Endothelial cell (in vitro differentiated cells): ENCODE results near the gene MANF. TPM values are rescaled to one million over a fixed set of nuclear protein-coding genes. Genes with fewer than 3 reads are reported as not detected.

Source experiments
- DNase-seq: peaks from one replicate; pipeline ENCODE4 v3.0.0; 2021; ENCODE audit warnings: low spot score
- H3K27ac Mint-ChIP-seq: one replicate; pipeline ENCODE4 v1.8.0; 2021; ENCODE audit warnings: mixed read lengths, inconsistent platforms; ENCODE audit not compliant: unreplicated experiment
- H3K27me3 Mint-ChIP-seq: one replicate; pipeline ENCODE4 v1.8.0; 2021; ENCODE audit warnings: mild to moderate bottlenecking, moderate library complexity, mixed read lengths, inconsistent platforms; ENCODE audit not compliant: unreplicated experiment
- H3K36me3 Mint-ChIP-seq: one replicate; pipeline ENCODE4 v1.8.0; 2021; ENCODE audit warnings: mild to moderate bottlenecking, low read depth, mixed read lengths, inconsistent platforms; ENCODE audit not compliant: unreplicated experiment
- H3K4me1 Mint-ChIP-seq: one replicate; pipeline ENCODE4 v1.8.0; 2021; ENCODE audit warnings: mild to moderate bottlenecking, mixed read lengths, inconsistent platforms; ENCODE audit not compliant: unreplicated experiment
- H3K4me3 Mint-ChIP-seq: one replicate; pipeline ENCODE4 v1.8.0; 2021; ENCODE audit warnings: mild to moderate bottlenecking, mixed read lengths, inconsistent platforms; ENCODE audit not compliant: unreplicated experiment
- H3K9me3 Mint-ChIP-seq: one replicate; pipeline ENCODE4 v1.8.0; 2021; ENCODE audit warnings: mixed read lengths, inconsistent platforms; ENCODE audit not compliant: unreplicated experiment
- CTCF ChIP-seq: fragments of 200-600 bp; sonication (generic); IDR thresholded peaks from one replicate; pipeline ENCODE4 v1.5.0; 2021; ENCODE audit warnings: antibody characterized with exemption; ENCODE audit not compliant: unreplicated experiment
- total RNA-seq: library from RNA; stranded (reverse); fragmentation: NEBNext Ultra II Directional; extraction: Animal tissue kit (Norgen Biotek cat#: 25700); gene quantifications from one replicate; pipeline ENCODE4 v1.2.1, GENCODE V29; 2021; ENCODE audit not compliant: unreplicated experiment

MANF gene
- total RNA-seq, 1 donor from 2014 or later, result 131 TPM

- no peak for TF ChIP-seq CTCF
- Mint-ChIP-seq H3K36me3 (peaks cover 9% of the 10 kb centered on the region), H3K27me3 (peaks cover 4% of the 10 kb centered on the region), H3K4me3 (no peak overlapping the region), H3K9me3 (no peaks in the 10 kb centered on the region), H3K27ac (no peak overlapping the region), H3K4me1 (peaks cover 5% of the 10 kb centered on the region)
- DNase-seq, result no peak
These were observed 18.6 kb downstream of the MANF start for GRCh38 chr3:51403675-51404074.

GRCh38 chr3:51408021-51408420, 22.9 kb downstream of the MANF start:
- no peak for DNase-seq
- H3K4me1 Mint-ChIP-seq, result no peaks in the 10 kb centered on the region
- no peak overlapping the region for H3K27ac Mint-ChIP-seq
- TF ChIP-seq CTCF, result no peak
- no peaks in the 10 kb centered on the region for H3K9me3 Mint-ChIP-seq
- H3K27me3 Mint-ChIP-seq, result no peaks in the 10 kb centered on the region
- no peak overlapping the region for H3K4me3 Mint-ChIP-seq
- peaks cover 14% of the 10 kb centered on the region for H3K36me3 Mint-ChIP-seq

DNA sequence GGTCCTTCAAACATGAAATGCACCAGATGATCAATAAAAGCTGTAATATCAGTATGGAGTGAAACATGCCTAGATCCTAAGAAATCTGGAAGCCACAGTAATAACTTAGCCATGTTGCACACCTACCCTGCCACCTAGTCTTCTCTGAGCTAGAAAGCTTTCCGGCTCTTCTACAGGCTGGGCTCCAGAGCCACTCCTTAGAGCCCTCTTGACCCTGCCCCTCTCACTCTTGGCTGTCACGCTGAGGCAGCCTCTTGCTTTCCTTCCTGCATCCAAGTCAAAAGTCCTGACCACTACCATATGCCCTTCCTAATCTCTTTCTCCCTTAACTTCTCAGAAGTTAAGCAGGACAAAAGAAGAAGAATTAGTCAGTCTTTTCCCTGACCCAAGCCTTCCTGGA, 23.7 kb downstream of the MANF start:
- H3K27ac Mint-ChIP-seq, result no peak overlapping the region
- peaks cover 11% of the 10 kb centered on the region for H3K36me3 Mint-ChIP-seq
- peak overlapping the region; percentile 24 for H3K4me3 Mint-ChIP-seq
- no peaks in the 10 kb centered on the region for H3K4me1 Mint-ChIP-seq
- no peaks in the 10 kb centered on the region for H3K27me3 Mint-ChIP-seq
- DNase-seq, result no peak
- no peaks in the 10 kb centered on the region for H3K9me3 Mint-ChIP-seq
- no peak for TF ChIP-seq CTCF

DNA sequence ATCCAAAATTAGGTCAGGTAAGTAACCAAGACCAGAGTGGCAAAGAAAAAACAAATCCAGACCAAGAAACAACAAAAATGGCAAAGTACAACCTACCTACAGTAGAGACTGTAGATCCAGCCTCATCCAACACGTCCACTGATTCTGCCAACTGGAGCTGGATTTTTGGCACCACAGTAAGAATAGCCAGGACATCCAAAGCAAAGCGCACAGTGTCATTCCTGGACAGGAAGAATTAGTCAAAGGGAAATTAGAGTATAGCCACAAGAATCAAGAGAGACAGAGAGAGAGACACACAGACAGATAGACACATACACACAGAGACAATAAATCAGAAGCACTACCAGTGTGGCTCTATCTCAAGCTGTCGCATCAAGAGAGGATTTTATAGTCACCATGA, 37.1 kb downstream of the MANF start:
- Mint-ChIP-seq H3K27me3 (peaks cover 1% of the 10 kb centered on the region), H3K4me1 (no peaks in the 10 kb centered on the region), H3K36me3 (peaks cover 26% of the 10 kb centered on the region), H3K9me3 (no peaks in the 10 kb centered on the region), H3K27ac (no peak overlapping the region), H3K4me3 (no peak overlapping the region)
- no peak for TF ChIP-seq CTCF
- no peak for DNase-seq

- Mint-ChIP-seq H3K9me3 (no peaks in the 10 kb centered on the region), H3K27me3 (no peaks in the 10 kb centered on the region), H3K36me3 (peaks cover 8% of the 10 kb centered on the region), H3K27ac (no peak overlapping the region), H3K4me1 (no peaks in the 10 kb centered on the region), H3K4me3 (no peak overlapping the region)
- no peak for DNase-seq
- TF ChIP-seq CTCF, result no peak
These were observed 41.8 kb downstream of the MANF start for GRCh38 chr3:51426921-51427320.
